ENCODE results near the gene ARL2BP. TPM values are rescaled to one million over a fixed set of nuclear protein-coding genes. Genes with fewer than 3 reads are reported as not detected.

The ARL2BP gene
- total and polyA plus RNA-seq, 9 of the 15 experiments (the other 6 are each of a cell fraction or from before 2014, with no cell fraction given): 16.7 to 41.8 (median 27.2) TPM

- TF ChIP-seq CCNT2 (IDR thresholded peaks at IDR 0.05; ENCODE audit: borderline replicate concordance, extremely low read depth, insufficient read length, low read depth, low read length) (peak; percentile 81), MLLT1 (IDR thresholded peaks at IDR 0.05) (no peak), TBP (optimal IDR thresholded peaks at IDR 0.05; ENCODE audit: low read depth, low read length) (peak; percentile 71), CREB3 (tag; conservative IDR thresholded peaks at IDR 0.05; ENCODE audit: low read depth) (peak; percentile 60), SMAD4 (CRISPR knock-in tag; conservative IDR thresholded peaks at IDR 0.05) (0 out of 2 replicates have a peak, but pooled peaks have one; percentile 37), ZBTB9 (CRISPR knock-in tag; IDR thresholded peaks at IDR 0.05) (peak; percentile 71; the same call in 1 of the 2 replicates), FOSL1 (tag; conservative IDR thresholded peaks at IDR 0.05) (peak; percentile 54), MITF (IDR thresholded peaks at IDR 0.05) (no peak), ZBTB17 (CRISPR knock-in tag; IDR thresholded peaks at IDR 0.05) (peak; percentile 62; the same call in 1 of the 2 replicates), VEZF1 (CRISPR knock-in tag; IDR thresholded peaks at IDR 0.05) (peak; percentile 72), PHF8 (IDR thresholded peaks at IDR 0.05; ENCODE audit: borderline replicate concordance, low read length) (peak; percentile 30; the same call in 1 of the 2 replicates)
These were observed 24.0 kb downstream of the ARL2BP start (continued) for GRCh38 chr16:57268804-57269800.

Measured in K562 (cell line).